GM10266 (cell line): ENCODE results near the gene CBLN3.
A peak's percentile ranks its signal among the peaks of the same experiment; 100 is the strongest.
"Not testable (repeated sequence)": the region's sequence is repeated elsewhere in the genome, so short reads cannot be mapped to it uniquely, and the experiment has no call there.

Experiments used
- DNase-seq: peaks from one replicate; pipeline ENCODE4 v3.0.0; 2012; ENCODE audit errors: extremely low spot score
- CTCF ChIP-seq: IDR thresholded peaks from 2 replicates; pipeline ENCODE4 v1.5.1; 2012; ENCODE audit warnings: mild to moderate bottlenecking, low read depth; ENCODE audit not compliant: control insufficient read depth, insufficient read depth; ENCODE audit errors: missing control alignments

The CBLN3 gene

GRCh38 chr14:24429395-24430142 is at the start of gene CBLN3, which contains the start of gene KHNYN:
CBLN3 (minus strand) TSS chr14:24429668; CDS start chr14:24429054, 614 bp downstream.
KHNYN (plus strand) TSS chr14:24429954; CDS start chr14:24430731, 777 bp downstream.
- peak; percentile 97 for DNase-seq
- TF ChIP-seq CTCF: no peak

GRCh38 chr14:24475261-24475660 is 45.8 kb upstream of the CBLN3 start:
- no peak for DNase-seq
- TF ChIP-seq CTCF: no peak

- TF ChIP-seq CTCF: no peak
- DNase-seq: no peak
These were observed 43.7 kb upstream of the CBLN3 start for GRCh38 chr14:24473211-24473610.

- not testable (repeated sequence) for DNase-seq
These were observed 41.0 kb upstream of the CBLN3 start for GRCh38 chr14:24470450-24470849.

GRCh38 chr14:24465805-24466204 is 36.3 kb upstream of the CBLN3 start:
- DNase-seq: no peak
- TF ChIP-seq CTCF: no peak

GRCh38 chr14:24465368-24465767 is 35.9 kb upstream of the CBLN3 start:
- DNase-seq: no peak
- TF ChIP-seq CTCF: no peak

- TF ChIP-seq CTCF: no peak
- DNase-seq: no peak
These were observed 34.7 kb upstream of the CBLN3 start for GRCh38 chr14:24463884-24464785.
